GM23338 (cell line): ENCODE data around the gene STX4.

Experiments
- CREB1 ChIP-seq: fragments of 250-450 bp; sonication (Bioruptor Pico); IDR thresholded peaks from 2 replicates; pipeline ENCODE4 v1.5.0; 2020; ENCODE audit warnings: low read depth, mild to moderate bottlenecking, moderate library complexity
- EZH2 ChIP-seq: fragments of 200-600 bp; sonication (generic); IDR thresholded peaks from one replicate; pipeline ENCODE4 v1.8.0; 2017; ENCODE audit warnings: antibody characterized with exemption, mild to moderate bottlenecking, low read depth; ENCODE audit not compliant: unreplicated experiment
- EZH2phosphoT487 ChIP-seq: fragments of 200-600 bp; sonication (generic); IDR thresholded peaks from one replicate; pipeline ENCODE4 v1.8.1; 2018; ENCODE audit warnings: antibody characterized with exemption; ENCODE audit not compliant: unreplicated experiment
- JUNB ChIP-seq: IDR thresholded peaks from one replicate; pipeline ENCODE4 v1.6.1; 2016; ENCODE audit warnings: antibody characterized with exemption; ENCODE audit not compliant: unreplicated experiment
- NANOG ChIP-seq: IDR thresholded peaks from 2 replicates; pipeline ENCODE4 v1.6.1; 2016; ENCODE audit warnings: antibody characterized with exemption, borderline replicate concordance
- POLR2AphosphoS5 ChIP-seq: IDR thresholded peaks from 2 replicates; pipeline ENCODE4 v1.6.1; 2016; ENCODE audit warnings: antibody characterized with exemption, low read depth
- STAT1 ChIP-seq: IDR thresholded peaks from one replicate; pipeline ENCODE4 v1.6.1; 2016; ENCODE audit warnings: antibody characterized with exemption; ENCODE audit not compliant: unreplicated experiment
- ZNF331 ChIP-seq: fragments of 250-450 bp; sonication (Bioruptor Pico); IDR thresholded peaks from 2 replicates; pipeline ENCODE4 v1.5.0; 2020; ENCODE audit warnings: low read depth, mild to moderate bottlenecking, moderate library complexity
- TF ChIP-seq, protein P1 (sequence below), 2 experiments: fragments of 200-600 bp in 1 of 2; sonication (generic) in 1 of 2; conservative IDR thresholded peaks; 2 replicates each; pipeline versions ENCODE4 v1.5.1 to v1.6.1; 2016 to 2017; ENCODE audit warnings: antibody characterized with exemption in 2 of 2, low read depth in 2 of 2, mild to moderate bottlenecking in 2 of 2, moderate library complexity in 1 of 2
- TF ChIP-seq, protein P2 (sequence below): IDR thresholded peaks from one replicate; pipeline ENCODE4 v1.6.1; 2018; ENCODE audit warnings: antibody characterized with exemption; ENCODE audit not compliant: unreplicated experiment
- TF ChIP-seq, protein P3 (sequence below): IDR thresholded peaks from 2 replicates; pipeline ENCODE4 v1.6.1; 2016; ENCODE audit warnings: antibody characterized with exemption

DNA sequence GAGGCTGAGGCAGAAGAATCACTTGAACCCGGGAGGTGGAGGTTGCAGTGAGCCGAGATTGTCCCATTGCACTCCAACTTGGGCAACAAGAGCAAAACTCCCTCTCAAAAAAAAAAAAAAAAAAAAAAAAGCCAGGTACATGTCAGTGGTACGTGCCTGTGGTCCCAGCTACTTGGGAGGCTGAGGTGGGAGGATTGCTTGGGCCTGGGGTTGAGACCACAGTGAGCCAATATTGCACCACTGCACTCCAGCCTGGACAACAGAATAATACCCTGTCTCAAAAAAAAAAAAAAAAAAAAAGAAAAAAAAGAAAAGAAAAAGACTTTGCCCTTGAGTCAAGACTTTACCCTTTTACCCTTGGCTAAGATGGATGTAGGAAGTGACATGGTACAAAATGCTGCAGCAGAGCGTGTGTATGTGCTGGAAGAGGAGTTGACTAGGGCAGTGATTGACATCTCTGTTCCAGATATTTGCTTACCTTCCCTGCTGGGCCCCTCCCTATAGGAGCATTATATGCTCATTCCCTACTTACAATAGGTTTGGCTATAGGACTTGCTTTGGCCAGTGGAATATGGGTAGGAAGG, 10.6 kb downstream of the STX4 start:
- TF ChIP-seq, protein P1, sequence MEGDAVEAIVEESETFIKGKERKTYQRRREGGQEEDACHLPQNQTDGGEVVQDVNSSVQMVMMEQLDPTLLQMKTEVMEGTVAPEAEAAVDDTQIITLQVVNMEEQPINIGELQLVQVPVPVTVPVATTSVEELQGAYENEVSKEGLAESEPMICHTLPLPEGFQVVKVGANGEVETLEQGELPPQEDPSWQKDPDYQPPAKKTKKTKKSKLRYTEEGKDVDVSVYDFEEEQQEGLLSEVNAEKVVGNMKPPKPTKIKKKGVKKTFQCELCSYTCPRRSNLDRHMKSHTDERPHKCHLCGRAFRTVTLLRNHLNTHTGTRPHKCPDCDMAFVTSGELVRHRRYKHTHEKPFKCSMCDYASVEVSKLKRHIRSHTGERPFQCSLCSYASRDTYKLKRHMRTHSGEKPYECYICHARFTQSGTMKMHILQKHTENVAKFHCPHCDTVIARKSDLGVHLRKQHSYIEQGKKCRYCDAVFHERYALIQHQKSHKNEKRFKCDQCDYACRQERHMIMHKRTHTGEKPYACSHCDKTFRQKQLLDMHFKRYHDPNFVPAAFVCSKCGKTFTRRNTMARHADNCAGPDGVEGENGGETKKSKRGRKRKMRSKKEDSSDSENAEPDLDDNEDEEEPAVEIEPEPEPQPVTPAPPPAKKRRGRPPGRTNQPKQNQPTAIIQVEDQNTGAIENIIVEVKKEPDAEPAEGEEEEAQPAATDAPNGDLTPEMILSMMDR (conservative IDR thresholded peaks at IDR 0.05; ENCODE audit: low read depth in 2 of 2), result no peak
- TF ChIP-seq, protein P2, sequence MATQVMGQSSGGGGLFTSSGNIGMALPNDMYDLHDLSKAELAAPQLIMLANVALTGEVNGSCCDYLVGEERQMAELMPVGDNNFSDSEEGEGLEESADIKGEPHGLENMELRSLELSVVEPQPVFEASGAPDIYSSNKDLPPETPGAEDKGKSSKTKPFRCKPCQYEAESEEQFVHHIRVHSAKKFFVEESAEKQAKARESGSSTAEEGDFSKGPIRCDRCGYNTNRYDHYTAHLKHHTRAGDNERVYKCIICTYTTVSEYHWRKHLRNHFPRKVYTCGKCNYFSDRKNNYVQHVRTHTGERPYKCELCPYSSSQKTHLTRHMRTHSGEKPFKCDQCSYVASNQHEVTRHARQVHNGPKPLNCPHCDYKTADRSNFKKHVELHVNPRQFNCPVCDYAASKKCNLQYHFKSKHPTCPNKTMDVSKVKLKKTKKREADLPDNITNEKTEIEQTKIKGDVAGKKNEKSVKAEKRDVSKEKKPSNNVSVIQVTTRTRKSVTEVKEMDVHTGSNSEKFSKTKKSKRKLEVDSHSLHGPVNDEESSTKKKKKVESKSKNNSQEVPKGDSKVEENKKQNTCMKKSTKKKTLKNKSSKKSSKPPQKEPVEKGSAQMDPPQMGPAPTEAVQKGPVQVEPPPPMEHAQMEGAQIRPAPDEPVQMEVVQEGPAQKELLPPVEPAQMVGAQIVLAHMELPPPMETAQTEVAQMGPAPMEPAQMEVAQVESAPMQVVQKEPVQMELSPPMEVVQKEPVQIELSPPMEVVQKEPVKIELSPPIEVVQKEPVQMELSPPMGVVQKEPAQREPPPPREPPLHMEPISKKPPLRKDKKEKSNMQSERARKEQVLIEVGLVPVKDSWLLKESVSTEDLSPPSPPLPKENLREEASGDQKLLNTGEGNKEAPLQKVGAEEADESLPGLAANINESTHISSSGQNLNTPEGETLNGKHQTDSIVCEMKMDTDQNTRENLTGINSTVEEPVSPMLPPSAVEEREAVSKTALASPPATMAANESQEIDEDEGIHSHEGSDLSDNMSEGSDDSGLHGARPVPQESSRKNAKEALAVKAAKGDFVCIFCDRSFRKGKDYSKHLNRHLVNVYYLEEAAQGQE, result no peak
- TF ChIP-seq EZH2phosphoT487 (no peak), EZH2 (no peak), POLR2AphosphoS5 (no peak), ZNF331 (CRISPR knock-in tag) (no peak), CREB1 (CRISPR knock-in tag) (no peak), NANOG (no peak), STAT1 (no peak), JUNB (no peak)
- TF ChIP-seq, protein P3, sequence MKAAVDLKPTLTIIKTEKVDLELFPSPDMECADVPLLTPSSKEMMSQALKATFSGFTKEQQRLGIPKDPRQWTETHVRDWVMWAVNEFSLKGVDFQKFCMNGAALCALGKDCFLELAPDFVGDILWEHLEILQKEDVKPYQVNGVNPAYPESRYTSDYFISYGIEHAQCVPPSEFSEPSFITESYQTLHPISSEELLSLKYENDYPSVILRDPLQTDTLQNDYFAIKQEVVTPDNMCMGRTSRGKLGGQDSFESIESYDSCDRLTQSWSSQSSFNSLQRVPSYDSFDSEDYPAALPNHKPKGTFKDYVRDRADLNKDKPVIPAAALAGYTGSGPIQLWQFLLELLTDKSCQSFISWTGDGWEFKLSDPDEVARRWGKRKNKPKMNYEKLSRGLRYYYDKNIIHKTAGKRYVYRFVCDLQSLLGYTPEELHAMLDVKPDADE, result no peak
